Smooth muscle cell (in vitro differentiated cells): Measurements from ENCODE around the gene TAOK2. TPM values are rescaled to one million over a fixed set of nuclear protein-coding genes. Genes with fewer than 3 reads are reported as not detected.
"Not testable (repeated sequence)": the region's sequence is repeated elsewhere in the genome, so short reads cannot be mapped to it uniquely, and the experiment has no call there.

ENCODE experiments used
- DNase-seq: peaks from one replicate; lab custom pipeline; 2025; ENCODE audit not compliant: unreplicated experiment; lab: John Stamatoyannopoulos, UW
- H2AFZ ChIP-seq: fragments of 200-600 bp; sonication (generic); 2 replicates; pipeline ENCODE4 v1.6.0; 2016; ENCODE audit warnings: antibody characterized with exemption, low read depth, mild to moderate bottlenecking
- H3F3A ChIP-seq: fragments of 200-600 bp; sonication (generic); 2 replicates; pipeline ENCODE4 v1.6.0; 2017; ENCODE audit warnings: antibody characterized with exemption, low read depth
- H3K27ac ChIP-seq: fragments of 200-600 bp; sonication (generic); 2 replicates; pipeline ENCODE4 v1.5.1; 2016; ENCODE audit warnings: low read depth, mild to moderate bottlenecking
- H3K27me3 ChIP-seq: fragments of 200-600 bp; sonication (generic); 2 replicates; pipeline ENCODE4 v1.6.1; 2016; ENCODE audit warnings: low read depth, mild to moderate bottlenecking
- H3K36me3 ChIP-seq: fragments of 200-600 bp; sonication (generic); 2 replicates; pipeline ENCODE4 v1.5.1; 2016; ENCODE audit warnings: low read depth
- H3K4me1 ChIP-seq: fragments of 200-600 bp; sonication (generic); 2 replicates; pipeline ENCODE4 v1.5.1; 2016; ENCODE audit warnings: low read depth
- H3K4me2 ChIP-seq: fragments of 200-600 bp; sonication (generic); 2 replicates; pipeline ENCODE4 v1.6.0; 2016; ENCODE audit warnings: mild to moderate bottlenecking
- H3K4me3 ChIP-seq: fragments of 200-600 bp; sonication (generic); 2 replicates; pipeline ENCODE4 v1.5.1; 2016; ENCODE audit warnings: mild to moderate bottlenecking
- H3K79me2 ChIP-seq: fragments of 200-600 bp; sonication (generic); 2 replicates; pipeline ENCODE4 v1.6.0; 2016; ENCODE audit warnings: low read depth, mild to moderate bottlenecking
- H3K9ac ChIP-seq: fragments of 200-600 bp; sonication (generic); 2 replicates; pipeline ENCODE4 v1.6.0; 2016; ENCODE audit warnings: low read depth
- H3K9me3 ChIP-seq: fragments of 200-600 bp; sonication (generic); replicated peaks from 2 replicates; pipeline ENCODE4 v1.5.1; 2016; ENCODE audit warnings: low read depth
- H4K20me1 ChIP-seq: fragments of 200-600 bp; sonication (generic); 2 replicates; pipeline ENCODE4 v1.6.0; 2016; ENCODE audit warnings: low read depth
- WGBS: methylation state at CpG from one replicate; pipeline ENCODE4 v1.1.7; 2016; ENCODE audit warnings: low lambda C conversion rate; 5-methylcytosine and 5-hydroxymethylcytosine counted together
- polyA plus RNA-seq: library from polyadenylated mRNA; unstranded; fragments of >200 nt; fragmentation: Nextera tagmentation; extraction: Ambion mirVana; gene quantifications from 2 replicates; pipeline ENCODE4 v1.2.1, GENCODE V29; 2016
- total RNA-seq: library from RNA; depleted of rRNA; stranded (reverse); fragments of >200 nt; gene quantifications from 2 replicates; pipeline ENCODE4 v1.2.3, GENCODE V29; 2014
- TF ChIP-seq, protein P1 (sequence below): fragments of 200-600 bp; sonication (generic); IDR thresholded peaks from 2 replicates; pipeline ENCODE4 v1.5.1; 2017; ENCODE audit warnings: borderline replicate concordance, mild to moderate bottlenecking, antibody characterized with exemption; ENCODE audit not compliant: insufficient read depth, poor library complexity, severe bottlenecking

TAOK2 gene
- total and polyA plus RNA-seq, 2 experiments from 2014 or later: 26.0 to 26.2 TPM

DNA sequence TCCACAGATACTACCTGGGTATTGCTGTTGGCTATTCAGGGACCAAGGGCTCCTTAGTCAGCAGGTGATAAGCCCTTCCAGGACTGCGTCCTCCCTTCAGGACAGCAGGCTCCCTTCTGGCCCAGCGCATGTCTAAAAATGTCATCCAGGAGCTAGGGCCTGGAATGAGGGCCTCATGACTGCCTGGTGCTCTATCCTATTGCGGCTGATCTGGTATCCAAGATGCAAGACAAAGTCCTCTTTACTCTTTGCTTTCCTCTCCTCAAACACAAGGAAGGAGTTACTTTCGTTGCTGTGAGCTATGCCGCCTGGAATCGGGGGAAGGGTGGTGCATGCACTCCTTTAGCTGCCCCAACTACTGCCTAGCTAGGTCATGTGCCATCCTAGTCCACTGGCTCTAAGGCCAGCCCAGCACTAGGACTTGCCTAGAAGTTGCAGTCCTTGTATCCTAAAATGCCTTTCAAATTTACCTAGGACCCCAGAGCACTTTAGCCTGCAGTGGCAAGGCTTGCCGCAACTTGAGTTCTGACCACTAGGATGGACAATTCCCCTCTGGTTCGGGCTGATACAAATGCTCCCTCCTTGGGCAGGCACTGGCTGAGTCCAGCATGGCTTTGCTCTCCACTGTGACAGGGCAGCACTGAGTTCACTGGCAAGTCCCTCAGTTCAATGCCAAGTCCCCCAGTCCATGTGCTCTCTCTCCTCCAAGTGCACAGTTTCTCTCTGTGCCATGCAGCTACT is 21.9 kb upstream of the TAOK2 start:
- H3K9ac ChIP-seq: no peak overlapping the region
- no peaks in the 10 kb centered on the region for H3K79me2 ChIP-seq
- H3K27ac ChIP-seq: no peak overlapping the region
- H3K9me3 ChIP-seq: no peaks in the 10 kb centered on the region
- H3K4me1 ChIP-seq: no peaks in the 10 kb centered on the region
- no peak for DNase-seq
- no peak overlapping the region for H3K4me2 ChIP-seq
- 88% methylated on average over 8 of the region's 8 CpGs for WGBS
- TF ChIP-seq, protein P1, sequence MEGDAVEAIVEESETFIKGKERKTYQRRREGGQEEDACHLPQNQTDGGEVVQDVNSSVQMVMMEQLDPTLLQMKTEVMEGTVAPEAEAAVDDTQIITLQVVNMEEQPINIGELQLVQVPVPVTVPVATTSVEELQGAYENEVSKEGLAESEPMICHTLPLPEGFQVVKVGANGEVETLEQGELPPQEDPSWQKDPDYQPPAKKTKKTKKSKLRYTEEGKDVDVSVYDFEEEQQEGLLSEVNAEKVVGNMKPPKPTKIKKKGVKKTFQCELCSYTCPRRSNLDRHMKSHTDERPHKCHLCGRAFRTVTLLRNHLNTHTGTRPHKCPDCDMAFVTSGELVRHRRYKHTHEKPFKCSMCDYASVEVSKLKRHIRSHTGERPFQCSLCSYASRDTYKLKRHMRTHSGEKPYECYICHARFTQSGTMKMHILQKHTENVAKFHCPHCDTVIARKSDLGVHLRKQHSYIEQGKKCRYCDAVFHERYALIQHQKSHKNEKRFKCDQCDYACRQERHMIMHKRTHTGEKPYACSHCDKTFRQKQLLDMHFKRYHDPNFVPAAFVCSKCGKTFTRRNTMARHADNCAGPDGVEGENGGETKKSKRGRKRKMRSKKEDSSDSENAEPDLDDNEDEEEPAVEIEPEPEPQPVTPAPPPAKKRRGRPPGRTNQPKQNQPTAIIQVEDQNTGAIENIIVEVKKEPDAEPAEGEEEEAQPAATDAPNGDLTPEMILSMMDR: no peak
- no peak overlapping the region for H3K4me3 ChIP-seq
- H3K36me3 ChIP-seq: no peaks in the 10 kb centered on the region
- no peaks in the 10 kb centered on the region for H3F3A ChIP-seq
- no peaks in the 10 kb centered on the region for H3K27me3 ChIP-seq
- no peaks in the 10 kb centered on the region for H4K20me1 ChIP-seq
- H2AFZ ChIP-seq: no peak overlapping the region

DNA sequence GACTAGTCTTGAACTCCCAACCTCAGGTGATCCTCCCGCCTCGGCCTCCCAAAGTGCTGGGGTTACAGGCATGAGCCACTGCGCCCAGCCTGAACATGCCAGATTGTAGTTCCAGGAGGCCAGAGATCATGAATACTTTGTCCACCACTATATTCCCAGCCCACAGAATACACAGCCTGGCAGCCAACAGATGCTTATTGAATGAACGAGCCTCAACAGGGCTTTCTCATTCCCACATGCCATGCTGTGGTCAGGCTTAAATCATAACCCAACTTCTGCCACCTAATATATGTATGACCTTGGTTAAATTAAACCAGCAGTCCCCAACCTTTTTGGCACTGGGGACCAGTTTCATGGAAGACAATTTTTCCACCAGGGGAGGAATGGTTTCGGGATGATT is 14.9 kb upstream of the TAOK2 start:
- TF ChIP-seq, protein P1: no peak
- Histone ChIP-seq H3K9ac (no peak overlapping the region), H3K27ac (no peak overlapping the region), H3K36me3 (no peaks in the 10 kb centered on the region), H3K79me2 (no peaks in the 10 kb centered on the region), H2AFZ (no peak overlapping the region), H3F3A (no peaks in the 10 kb centered on the region), H4K20me1 (no peaks in the 10 kb centered on the region), H3K9me3 (no peaks in the 10 kb centered on the region), H3K4me3 (no peak overlapping the region), H3K4me1 (peaks cover 5% of the 10 kb centered on the region), H3K27me3 (no peaks in the 10 kb centered on the region), H3K4me2 (no peak overlapping the region)
- whole genome bisulfite sequencing: 97% methylated on average over 5 of the region's 5 CpGs
- no peak for DNase-seq

DNA sequence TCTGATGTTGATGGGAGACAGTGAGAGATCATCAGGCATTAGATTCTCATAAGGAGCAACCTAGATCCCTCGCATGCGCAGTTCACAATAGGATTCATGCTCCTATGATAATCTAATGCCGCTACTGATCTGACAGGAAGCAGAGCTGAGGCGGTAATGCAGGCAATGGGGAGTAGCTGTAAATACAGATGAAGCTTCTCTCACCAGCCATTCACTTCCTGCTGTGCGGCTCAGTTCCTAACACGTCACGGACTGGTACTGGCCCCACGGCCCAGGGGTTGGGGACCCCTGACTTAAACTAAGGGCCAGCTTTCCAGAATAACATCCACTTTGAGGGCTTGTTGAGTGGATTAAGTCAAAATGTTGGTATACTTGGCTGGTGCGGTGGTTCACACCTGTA is 14.4 kb upstream of the TAOK2 start:
- H2AFZ ChIP-seq: no peak overlapping the region
- H3K4me2 ChIP-seq: no peak overlapping the region
- H3K4me3 ChIP-seq: no peak overlapping the region
- H3K79me2 ChIP-seq: no peaks in the 10 kb centered on the region
- TF ChIP-seq, protein P1: no peak
- H3K4me1 ChIP-seq: peaks cover 5% of the 10 kb centered on the region
- H3F3A ChIP-seq: no peaks in the 10 kb centered on the region
- no peaks in the 10 kb centered on the region for H3K36me3 ChIP-seq
- DNase-seq: no peak
- H3K9me3 ChIP-seq: no peaks in the 10 kb centered on the region
- 95% methylated on average over 9 of the region's 9 CpGs for WGBS
- H3K9ac ChIP-seq: no peak overlapping the region
- no peaks in the 10 kb centered on the region for H3K27me3 ChIP-seq
- no peaks in the 10 kb centered on the region for H4K20me1 ChIP-seq
- no peak overlapping the region for H3K27ac ChIP-seq

DNA sequence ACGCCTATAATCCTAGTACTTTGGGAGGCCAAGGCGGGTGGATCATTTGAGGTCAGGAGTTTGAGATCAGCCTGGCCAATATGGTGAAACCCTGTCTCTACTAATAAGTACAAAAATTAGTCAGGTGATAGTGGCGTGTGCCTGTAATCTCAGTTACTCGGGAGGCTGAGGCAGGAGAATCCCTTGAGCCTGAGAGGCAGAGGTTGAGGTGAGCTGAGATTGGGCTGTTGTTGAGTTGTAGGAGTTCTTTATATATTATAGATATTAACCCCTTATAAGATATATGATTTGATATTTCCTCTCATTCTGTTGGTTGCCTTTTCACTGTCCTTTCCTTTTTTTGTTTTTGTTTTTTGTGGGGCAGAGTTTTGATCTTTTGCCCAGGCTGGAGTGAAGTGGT is 13.8 kb upstream of the TAOK2 start:
- not testable (repeated sequence) for H3K9me3 ChIP-seq, H3K4me1 ChIP-seq, H3K4me3 ChIP-seq, H3K27ac ChIP-seq, H3F3A ChIP-seq, H3K9ac ChIP-seq, H3K79me2 ChIP-seq, H3K36me3 ChIP-seq, DNase-seq, H3K4me2 ChIP-seq, H2AFZ ChIP-seq, H3K27me3 ChIP-seq, H4K20me1 ChIP-seq
- WGBS: 97% methylated on average over 4 of the region's 4 CpGs
